Sigmoid colon (tissue), 7 donors: ENCODE measurements around the gene FLT1. TPM values are rescaled to one million over a fixed set of nuclear protein-coding genes. Genes with fewer than 3 reads are reported as not detected.

Experiments
- DNase-seq: peaks from one replicate; pipeline ENCODE4 v3.0.0-alpha.2; 2019
- H3K27ac ChIP-seq, 4 donors: fragments of 200-600 bp; sonication (generic); one replicate each; pipeline ENCODE4 v1.5.1; 2016 to 2019; ENCODE audit warnings: mild to moderate bottlenecking in 1 of 4
- H3K27me3 ChIP-seq, 3 donors: fragments of 200-600 bp; sonication (generic); one replicate each; pipeline ENCODE4 v1.5.1; 2019; ENCODE audit warnings: mild to moderate bottlenecking in 1 of 3
- H3K36me3 ChIP-seq, 4 donors: fragments of 200-600 bp; sonication (generic); one replicate each; pipeline ENCODE4 v1.5.1; 2016 to 2019
- H3K4me1 ChIP-seq, 4 donors: fragments of 200-600 bp; sonication (generic); one replicate each; pipeline ENCODE4 v1.5.1; 2017 to 2019
- H3K4me3 ChIP-seq, 4 donors: fragments of 200-600 bp; sonication (generic); one replicate each; pipeline ENCODE4 v1.5.1; 2017 to 2019; ENCODE audit warnings: mild to moderate bottlenecking in 2 of 4, moderate library complexity in 1 of 4
- H3K9me3 ChIP-seq, 4 donors: fragments of 200-600 bp in 3 of 4; sonication (generic) in 3 of 4; one replicate each; pipeline versions ENCODE4 v1.5.1 to v1.6.1; 2013 to 2019
- CTCF ChIP-seq, 4 experiments: fragments of 450-650 bp in 3 of 4; fragments of 200-600 bp in 1 of 4; IDR thresholded peaks; one replicate each; pipeline ENCODE4 v1.5.1; 2016 to 2019; ENCODE audit warnings: antibody characterized with exemption in 4 of 4, mild to moderate bottlenecking in 3 of 4, moderate library complexity in 2 of 4
- EP300 ChIP-seq, 4 donors: sonication (generic); formaldehyde crosslinking; IDR thresholded peaks; one replicate each; pipeline ENCODE4 v1.6.1; 2017; ENCODE audit warnings: antibody characterized with exemption in 4 of 4
- POLR2A ChIP-seq, 2 donors: fragments of 450-650 bp; IDR thresholded peaks; one replicate each; pipeline ENCODE4 v1.6.1; 2016; ENCODE audit warnings: antibody characterized with exemption in 2 of 2, mild to moderate bottlenecking in 2 of 2, moderate library complexity in 2 of 2
- POLR2AphosphoS5 ChIP-seq, 4 donors: sonication (generic); formaldehyde crosslinking; IDR thresholded peaks; one replicate each; pipeline ENCODE4 v1.6.1; 2017; ENCODE audit warnings: antibody characterized with exemption in 4 of 4
- WGBS, 2 donors: extraction: QIAGEN DNeasy Blood & Tissue Kit; methylation state at CpG; one replicate each; pipeline ENCODE4 v1.1.7; 2013; 5-methylcytosine and 5-hydroxymethylcytosine counted together
- intact Hi-C: fragments of 100-400 bp; cut with DNase I; formaldehyde crosslinking; loops from one replicate; pipeline ENCODE4 v1.15.1; 2023
- polyA plus RNA-seq, 3 donors: library from polyadenylated mRNA; stranded (reverse); fragments of 200-250 nt; gene quantifications; one replicate each; pipeline ENCODE4 v1.2.3, GENCODE V29; 2013
- total RNA-seq, 4 donors: library from RNA; depleted of rRNA; stranded (reverse); fragments of >200 nt; gene quantifications; one replicate each; pipeline ENCODE4 v1.1.0, GENCODE V29; 2016
- donor health status: healthy with polysubstance abuse.
- donor health status: Bipolar disorder and iron deficiency.
- donor health status: healthy.

FLT1 gene
- total and polyA plus RNA-seq, 7 donors, result under 0.01 to 18.3 (median 5.7) TPM

DNA sequence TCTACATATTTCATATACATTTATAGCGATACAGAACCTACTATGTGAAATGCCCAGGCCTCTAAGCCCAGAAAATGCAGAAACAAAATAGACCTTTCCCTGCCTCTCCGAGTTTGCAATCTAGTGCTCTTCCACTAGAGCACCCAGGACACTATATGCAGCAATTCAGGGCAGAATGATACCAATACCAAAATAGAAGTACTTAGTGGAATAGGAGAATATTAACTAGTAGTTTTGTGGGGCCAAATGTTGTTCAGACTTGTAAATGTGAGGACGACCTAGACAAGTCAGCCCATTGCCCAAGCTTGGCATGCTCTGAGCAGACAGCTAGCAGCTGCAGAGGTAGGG, 35.8 kb upstream of the FLT1 start:
- WGBS, 2 donors, result 35 to 53% methylated on average over 3 of the region's 3 CpGs
- Histone ChIP-seq H3K9me3 (no peaks in the 10 kb centered on the region), H3K4me3 (peak overlapping the region in 2 of 4 donors; percentile 19 to 52), H3K27ac (no peak overlapping the region), H3K4me1 (peaks cover 0 to 27% (median 24%) of the 10 kb centered on the region in 4 donors), H3K27me3 (peaks cover 17 to 73% (median 45%) of the 10 kb centered on the region in 3 donors), H3K36me3 (no peaks in the 10 kb centered on the region)
- no peak for DNase-seq
- intact Hi-C loops, result no loop called here
- no peak for TF ChIP-seq POLR2A (IDR thresholded peaks at IDR 0.05)
- TF ChIP-seq POLR2AphosphoS5 (IDR thresholded peaks at IDR 0.05), result no peak
- no peak for TF ChIP-seq CTCF (IDR thresholded peaks at IDR 0.05)
- TF ChIP-seq EP300 (IDR thresholded peaks at IDR 0.05), result no peak

- intact Hi-C loops, result no loop called here
- Histone ChIP-seq H3K9me3 (no peaks in the 10 kb centered on the region), H3K4me1 (peaks cover 0 to 27% (median 24%) of the 10 kb centered on the region in 4 donors), H3K4me3 (no peak overlapping the region), H3K27ac (no peak overlapping the region), H3K27me3 (peaks cover 17 to 69% (median 45%) of the 10 kb centered on the region in 3 donors), H3K36me3 (no peaks in the 10 kb centered on the region)
- no peak for DNase-seq
- no peak for TF ChIP-seq EP300 (IDR thresholded peaks at IDR 0.05)
- no peak for TF ChIP-seq CTCF (IDR thresholded peaks at IDR 0.05)
- no peak for TF ChIP-seq POLR2AphosphoS5 (IDR thresholded peaks at IDR 0.05)
- WGBS, 2 donors, result 26 to 70% methylated on average over 1 of the region's 1 CpG
These were observed 34.9 kb upstream of the FLT1 start for GRCh38 chr13:28529836-28530235.

DNA sequence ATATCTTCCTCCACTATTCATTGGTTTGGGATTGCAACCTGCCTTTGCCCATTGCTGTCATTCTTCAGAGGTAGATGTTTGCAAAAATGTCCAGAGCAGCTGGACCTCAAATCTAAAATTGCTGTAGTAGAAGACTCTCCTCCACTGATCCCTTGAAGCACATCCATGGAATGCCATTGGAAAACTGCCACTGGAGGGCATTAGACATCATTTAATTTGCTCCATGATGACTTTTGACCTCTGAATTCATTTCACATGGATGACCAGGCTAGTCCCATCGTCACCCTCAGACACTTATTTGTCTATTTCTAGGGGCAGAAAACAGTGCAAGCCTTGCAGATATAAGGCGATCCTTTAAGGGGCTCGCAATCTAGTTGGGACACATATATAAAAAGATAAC, 33.9 kb upstream of the FLT1 start:
- Histone ChIP-seq H3K9me3 (no peaks in the 10 kb centered on the region), H3K27me3 (peaks cover 17 to 64% (median 45%) of the 10 kb centered on the region in 3 donors), H3K27ac (no peak overlapping the region), H3K4me1 (peaks cover 0 to 27% (median 24%) of the 10 kb centered on the region in 4 donors), H3K36me3 (no peaks in the 10 kb centered on the region), H3K4me3 (no peak overlapping the region)
- WGBS, 2 donors, result 68 to 86% methylated on average over 3 of the region's 3 CpGs
- DNase-seq, result no peak
- intact Hi-C loops, result no loop called here
- no peak for TF ChIP-seq CTCF (IDR thresholded peaks at IDR 0.05)
- no peak for TF ChIP-seq POLR2AphosphoS5 (IDR thresholded peaks at IDR 0.05)
- no peak for TF ChIP-seq POLR2A (IDR thresholded peaks at IDR 0.05)
- no peak for TF ChIP-seq EP300 (IDR thresholded peaks at IDR 0.05)

DNA sequence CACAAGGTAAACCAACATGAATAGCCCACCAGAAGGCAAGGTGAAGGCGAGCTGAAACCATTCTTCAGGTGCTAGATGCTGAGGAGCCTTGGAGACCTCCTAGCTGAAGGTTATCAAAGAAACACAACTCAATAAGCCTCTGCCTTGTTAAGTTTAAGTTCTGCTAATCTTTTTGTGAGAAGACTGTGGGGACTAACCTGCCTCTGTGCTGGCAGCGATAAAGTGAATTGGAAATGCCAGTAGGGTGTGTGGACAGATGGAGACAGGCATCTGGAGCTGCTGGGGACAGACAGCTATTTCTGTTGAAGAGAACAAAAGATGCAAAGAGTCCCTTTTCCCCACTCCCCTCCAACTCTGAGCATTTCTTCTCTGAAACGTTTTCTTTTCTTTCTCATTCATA, 33.5 kb upstream of the FLT1 start:
- DNase-seq, result no peak
- TF ChIP-seq CTCF (IDR thresholded peaks at IDR 0.05), result no peak
- no peak for TF ChIP-seq POLR2AphosphoS5 (IDR thresholded peaks at IDR 0.05)
- no peak for TF ChIP-seq POLR2A (IDR thresholded peaks at IDR 0.05)
- TF ChIP-seq EP300 (IDR thresholded peaks at IDR 0.05), result no peak
- WGBS, 2 donors, result 66 to 70% methylated on average over 3 of the region's 3 CpGs
- Histone ChIP-seq H3K4me1 (peaks cover 0 to 27% (median 24%) of the 10 kb centered on the region in 4 donors), H3K4me3 (no peak overlapping the region), H3K36me3 (no peaks in the 10 kb centered on the region), H3K9me3 (no peaks in the 10 kb centered on the region), H3K27me3 (peaks cover 17 to 60% (median 45%) of the 10 kb centered on the region in 3 donors), H3K27ac (no peak overlapping the region)
- intact Hi-C loops, result no loop called here

DNA sequence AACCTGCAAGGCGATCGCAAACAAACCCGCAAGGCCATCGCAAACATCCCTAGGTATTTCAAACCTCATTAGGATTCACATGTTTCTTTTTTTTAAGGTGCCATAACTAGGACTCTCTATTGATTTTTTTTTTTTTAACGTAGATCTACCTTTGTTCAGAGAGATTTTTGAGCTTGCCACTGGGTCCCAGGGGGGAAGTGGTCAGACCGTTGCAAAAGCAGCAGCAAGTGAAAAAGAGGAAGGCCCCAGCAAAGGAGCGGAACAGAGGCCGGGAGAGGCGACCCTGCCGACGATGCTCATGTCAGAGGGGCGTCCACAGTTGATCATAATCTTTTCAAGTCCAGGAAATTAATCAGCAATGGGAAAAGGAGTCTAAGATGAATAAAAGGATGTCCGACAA, 32.7 kb upstream of the FLT1 start:
- intact Hi-C loops, result no loop called here
- no peak for DNase-seq
- no peaks in the 10 kb centered on the region for H3K36me3 ChIP-seq
- H3K27ac ChIP-seq, result no peak overlapping the region
- H3K27me3 ChIP-seq, result peaks cover 17 to 52% (median 41%) of the 10 kb centered on the region in 3 donors
- H3K4me3 ChIP-seq, result no peak overlapping the region
- 47 to 79% methylated on average over 13 of the region's 13 CpGs for WGBS, 2 donors
- peaks cover 0 to 23% (median 19%) of the 10 kb centered on the region in 4 donors for H3K4me1 ChIP-seq
- no peaks in the 10 kb centered on the region for H3K9me3 ChIP-seq
- TF ChIP-seq POLR2AphosphoS5 (IDR thresholded peaks at IDR 0.05), result no peak
- TF ChIP-seq CTCF (IDR thresholded peaks at IDR 0.05), result no peak
- no peak for TF ChIP-seq POLR2A (IDR thresholded peaks at IDR 0.05)
- no peak for TF ChIP-seq EP300 (IDR thresholded peaks at IDR 0.05)
